HepG2 (cell line): Measurements from ENCODE around the gene ERLEC1. TPM values are rescaled to one million over a fixed set of nuclear protein-coding genes. Genes with fewer than 3 reads are reported as not detected.

Source experiments
- ELF3 ChIP-seq: IDR thresholded peaks from 2 replicates; pipeline ENCODE4 v1.6.1; 2016; ENCODE audit warnings: missing genetic modification reagents, missing compliant biosample characterization
- FLYWCH1 ChIP-seq: sonication (generic); formaldehyde crosslinking; IDR thresholded peaks from 2 replicates; pipeline ENCODE4 v1.8.1; 2023; ENCODE audit warnings: mild to moderate bottlenecking, missing genetic modification reagents
- MXD4 ChIP-seq: IDR thresholded peaks from 2 replicates; pipeline ENCODE4 v1.6.1; 2016; ENCODE audit warnings: mild to moderate bottlenecking, missing biosample characterization, missing genetic modification reagents
- MXI1 ChIP-seq: IDR thresholded peaks from 3 replicates; pipeline ENCODE4 v1.6.1; 2012; ENCODE audit warnings: low read depth, low read length, inconsistent platforms, borderline replicate concordance
- POGZ ChIP-seq: sonication (generic); formaldehyde crosslinking; IDR thresholded peaks from 2 replicates; pipeline ENCODE4 v1.4.0; 2020; ENCODE audit warnings: mild to moderate bottlenecking, missing genetic modification reagents
- RORA ChIP-seq: sonication (generic); formaldehyde crosslinking; IDR thresholded peaks from 2 replicates; pipeline ENCODE4 v1.5.0; 2020; ENCODE audit warnings: mild to moderate bottlenecking, missing genetic modification reagents, moderate library complexity
- SAP130 ChIP-seq: IDR thresholded peaks from 2 replicates; pipeline ENCODE4 v1.6.1; 2016; ENCODE audit warnings: low read depth
- SIN3A ChIP-seq: IDR thresholded peaks from 2 replicates; pipeline ENCODE4 v1.6.1; 2011; ENCODE audit warnings: low read depth, mild to moderate bottlenecking, control low read depth, low read length, borderline replicate concordance
- TAF1 ChIP-seq: sonication (generic); formaldehyde crosslinking; IDR thresholded peaks from 2 replicates; pipeline ENCODE4 v1.4.0; 2020; ENCODE audit warnings: missing genetic modification reagents
- TFDP2 ChIP-seq: sonication (generic); formaldehyde crosslinking; IDR thresholded peaks from 2 replicates; pipeline ENCODE4 v1.4.0; 2020; ENCODE audit warnings: missing genetic modification reagents
- XBP1 ChIP-seq: sonication (generic); formaldehyde crosslinking; IDR thresholded peaks from 2 replicates; pipeline ENCODE4 v1.5.0; 2020; ENCODE audit warnings: missing genetic modification reagents
- ZBTB20 ChIP-seq: sonication (generic); formaldehyde crosslinking; IDR thresholded peaks from 2 replicates; pipeline ENCODE4 v1.8.1; 2023; ENCODE audit warnings: missing genetic modification reagents, low read depth, mild to moderate bottlenecking, borderline replicate concordance
- ZNF784 ChIP-seq: sonication (generic); formaldehyde crosslinking; IDR thresholded peaks from 2 replicates; pipeline ENCODE4 v1.5.1; 2020; ENCODE audit warnings: missing genetic modification reagents, mild to moderate bottlenecking, borderline replicate concordance
- ZSCAN29 ChIP-seq: sonication (generic); formaldehyde crosslinking; conservative IDR thresholded peaks from 2 replicates; pipeline ENCODE4 v1.4.0; 2020; ENCODE audit warnings: mild to moderate bottlenecking, missing genetic modification reagents
- polyA plus RNA-seq, 8 experiments: library from polyadenylated mRNA; depleted of rRNA in 3 of 8; stranded (reverse) in 7 of 8; unstranded in 1 of 8; fragments of >200 nt; fragmentation: Illumina TruSeq in 4 of 8; extraction: Trizol in 4 of 8; gene quantifications; 2 replicates each; pipeline versions ENCODE4 v1.2.1 to v1.2.3, GENCODE V29; 2011 to 2016; ENCODE audit warnings: low read depth in 4 of 8, missing spikeins in 1 of 8, mixed read lengths in 1 of 8; ENCODE audit not compliant: insufficient read depth in 1 of 8
- total RNA-seq, 5 experiments: library from RNA; depleted of rRNA; stranded (reverse); fragments of >200 nt; fragmentation: Illumina TruSeq; extraction: Trizol; gene quantifications; 2 replicates each; pipeline ENCODE4 v1.2.3, GENCODE V29; 2016; ENCODE audit warnings: low read depth in 1 of 5
- TF ChIP-seq, protein P1 (sequence below): sonication (generic); formaldehyde crosslinking; IDR thresholded peaks from 2 replicates; pipeline ENCODE4 v1.9.0; 2021; ENCODE audit warnings: missing genetic modification reagents, borderline replicate concordance
- TF ChIP-seq, protein P2 (sequence below): sonication (generic); formaldehyde crosslinking; IDR thresholded peaks from 2 replicates; pipeline ENCODE4 v1.8.0; 2023; ENCODE audit warnings: mild to moderate bottlenecking, missing genetic modification reagents
- TF ChIP-seq, protein P3 (sequence below): sonication (generic); formaldehyde crosslinking; IDR thresholded peaks from 2 replicates; pipeline ENCODE4 v1.8.1; 2023; ENCODE audit warnings: mild to moderate bottlenecking, missing genetic modification reagents
- TF ChIP-seq, protein P4 (sequence below), 2 experiments: IDR thresholded peaks; 2 replicates each; pipeline ENCODE4 v1.6.1; 2011 to 2012; ENCODE audit warnings: low read length in 2 of 2, borderline replicate concordance in 1 of 2, low read depth in 1 of 2, mild to moderate bottlenecking in 1 of 2, moderate library complexity in 1 of 2

The ERLEC1 gene
- total and polyA plus RNA-seq, 2 of the 13 experiments (the other 11 are each of a cell fraction or from before 2014, with no cell fraction given): 87.3 to 88.4 TPM

GRCh38 chr2:53787614-53788289 is 908 bp downstream of the ERLEC1 start (continued):
- TF ChIP-seq MXD4 (CRISPR knock-in tag) (0 out of 2 replicates have a peak, but pooled peaks have one; percentile 54), TAF1 (no peak), POGZ (CRISPR knock-in tag) (no peak), TFDP2 (CRISPR knock-in tag) (no peak), ZSCAN29 (0 out of 2 replicates have a peak, but pooled peaks have one; percentile 54), ELF3 (0 out of 2 replicates have a peak, but pooled peaks have one; percentile 18), RORA (CRISPR knock-in tag) (0 out of 2 replicates have a peak, but pooled peaks have one; percentile 36), SAP130 (peak; percentile 86), ZNF784 (CRISPR knock-in tag) (no peak), MXI1 (peak; percentile 82; the same call in 2 of the 3 replicates), FLYWCH1 (CRISPR knock-in tag) (no peak), ZBTB20 (CRISPR knock-in tag) (0 out of 2 replicates have a peak, but pooled peaks have one; percentile 25), SIN3A (peak; percentile 76; the same call in 1 of the 2 replicates), XBP1 (CRISPR knock-in tag) (no peak)
- TF ChIP-seq, protein P1, sequence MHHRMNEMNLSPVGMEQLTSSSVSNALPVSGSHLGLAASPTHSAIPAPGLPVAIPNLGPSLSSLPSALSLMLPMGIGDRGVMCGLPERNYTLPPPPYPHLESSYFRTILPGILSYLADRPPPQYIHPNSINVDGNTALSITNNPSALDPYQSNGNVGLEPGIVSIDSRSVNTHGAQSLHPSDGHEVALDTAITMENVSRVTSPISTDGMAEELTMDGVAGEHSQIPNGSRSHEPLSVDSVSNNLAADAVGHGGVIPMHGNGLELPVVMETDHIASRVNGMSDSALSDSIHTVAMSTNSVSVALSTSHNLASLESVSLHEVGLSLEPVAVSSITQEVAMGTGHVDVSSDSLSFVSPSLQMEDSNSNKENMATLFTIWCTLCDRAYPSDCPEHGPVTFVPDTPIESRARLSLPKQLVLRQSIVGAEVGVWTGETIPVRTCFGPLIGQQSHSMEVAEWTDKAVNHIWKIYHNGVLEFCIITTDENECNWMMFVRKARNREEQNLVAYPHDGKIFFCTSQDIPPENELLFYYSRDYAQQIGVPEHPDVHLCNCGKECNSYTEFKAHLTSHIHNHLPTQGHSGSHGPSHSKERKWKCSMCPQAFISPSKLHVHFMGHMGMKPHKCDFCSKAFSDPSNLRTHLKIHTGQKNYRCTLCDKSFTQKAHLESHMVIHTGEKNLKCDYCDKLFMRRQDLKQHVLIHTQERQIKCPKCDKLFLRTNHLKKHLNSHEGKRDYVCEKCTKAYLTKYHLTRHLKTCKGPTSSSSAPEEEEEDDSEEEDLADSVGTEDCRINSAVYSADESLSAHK (CRISPR knock-in tag): no peak
- TF ChIP-seq, protein P2, sequence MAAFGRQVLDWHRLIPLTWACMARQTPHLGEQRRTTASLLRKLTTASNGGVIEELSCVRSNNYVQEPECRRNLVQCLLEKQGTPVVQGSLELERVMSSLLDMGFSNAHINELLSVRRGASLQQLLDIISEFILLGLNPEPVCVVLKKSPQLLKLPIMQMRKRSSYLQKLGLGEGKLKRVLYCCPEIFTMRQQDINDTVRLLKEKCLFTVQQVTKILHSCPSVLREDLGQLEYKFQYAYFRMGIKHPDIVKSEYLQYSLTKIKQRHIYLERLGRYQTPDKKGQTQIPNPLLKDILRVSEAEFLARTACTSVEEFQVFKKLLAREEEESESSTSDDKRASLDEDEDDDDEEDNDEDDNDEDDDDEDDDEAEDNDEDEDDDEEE (CRISPR knock-in tag): 0 out of 2 replicates have a peak, but pooled peaks have one; percentile 20
- TF ChIP-seq, protein P3, sequence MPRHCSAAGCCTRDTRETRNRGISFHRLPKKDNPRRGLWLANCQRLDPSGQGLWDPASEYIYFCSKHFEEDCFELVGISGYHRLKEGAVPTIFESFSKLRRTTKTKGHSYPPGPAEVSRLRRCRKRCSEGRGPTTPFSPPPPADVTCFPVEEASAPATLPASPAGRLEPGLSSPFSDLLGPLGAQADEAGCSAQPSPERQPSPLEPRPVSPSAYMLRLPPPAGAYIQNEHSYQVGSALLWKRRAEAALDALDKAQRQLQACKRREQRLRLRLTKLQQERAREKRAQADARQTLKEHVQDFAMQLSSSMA (CRISPR knock-in tag): peak; percentile 43; the same call in 1 of the 2 replicates
- TF ChIP-seq, protein P4, sequence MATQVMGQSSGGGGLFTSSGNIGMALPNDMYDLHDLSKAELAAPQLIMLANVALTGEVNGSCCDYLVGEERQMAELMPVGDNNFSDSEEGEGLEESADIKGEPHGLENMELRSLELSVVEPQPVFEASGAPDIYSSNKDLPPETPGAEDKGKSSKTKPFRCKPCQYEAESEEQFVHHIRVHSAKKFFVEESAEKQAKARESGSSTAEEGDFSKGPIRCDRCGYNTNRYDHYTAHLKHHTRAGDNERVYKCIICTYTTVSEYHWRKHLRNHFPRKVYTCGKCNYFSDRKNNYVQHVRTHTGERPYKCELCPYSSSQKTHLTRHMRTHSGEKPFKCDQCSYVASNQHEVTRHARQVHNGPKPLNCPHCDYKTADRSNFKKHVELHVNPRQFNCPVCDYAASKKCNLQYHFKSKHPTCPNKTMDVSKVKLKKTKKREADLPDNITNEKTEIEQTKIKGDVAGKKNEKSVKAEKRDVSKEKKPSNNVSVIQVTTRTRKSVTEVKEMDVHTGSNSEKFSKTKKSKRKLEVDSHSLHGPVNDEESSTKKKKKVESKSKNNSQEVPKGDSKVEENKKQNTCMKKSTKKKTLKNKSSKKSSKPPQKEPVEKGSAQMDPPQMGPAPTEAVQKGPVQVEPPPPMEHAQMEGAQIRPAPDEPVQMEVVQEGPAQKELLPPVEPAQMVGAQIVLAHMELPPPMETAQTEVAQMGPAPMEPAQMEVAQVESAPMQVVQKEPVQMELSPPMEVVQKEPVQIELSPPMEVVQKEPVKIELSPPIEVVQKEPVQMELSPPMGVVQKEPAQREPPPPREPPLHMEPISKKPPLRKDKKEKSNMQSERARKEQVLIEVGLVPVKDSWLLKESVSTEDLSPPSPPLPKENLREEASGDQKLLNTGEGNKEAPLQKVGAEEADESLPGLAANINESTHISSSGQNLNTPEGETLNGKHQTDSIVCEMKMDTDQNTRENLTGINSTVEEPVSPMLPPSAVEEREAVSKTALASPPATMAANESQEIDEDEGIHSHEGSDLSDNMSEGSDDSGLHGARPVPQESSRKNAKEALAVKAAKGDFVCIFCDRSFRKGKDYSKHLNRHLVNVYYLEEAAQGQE (IDR thresholded peaks at IDR 0.05; ENCODE audit: borderline replicate concordance in 1 of 2, low read depth in 1 of 2, low read length in 2 of 2): 0 out of 4 replicates have a peak, but pooled peaks of 1 of the 2 experiments have one; percentile 26
